GM12892 (cell line): ENCODE results near the gene FGFRL1.

Experiments
- POLR2A ChIP-seq: IDR thresholded peaks from 2 replicates; pipeline ENCODE4 v1.6.1; 2011; ENCODE audit warnings: low read depth, low read length, control low read depth
- POLR2AphosphoS5 ChIP-seq: IDR thresholded peaks from 2 replicates; pipeline ENCODE4 v1.6.1; 2011; ENCODE audit warnings: low read depth, low read length, control low read depth
- TAF1 ChIP-seq: IDR thresholded peaks from 2 replicates; pipeline ENCODE4 v1.6.1; 2011; ENCODE audit warnings: low read depth, mild to moderate bottlenecking, control low read depth, low read length, borderline replicate concordance

DNA sequence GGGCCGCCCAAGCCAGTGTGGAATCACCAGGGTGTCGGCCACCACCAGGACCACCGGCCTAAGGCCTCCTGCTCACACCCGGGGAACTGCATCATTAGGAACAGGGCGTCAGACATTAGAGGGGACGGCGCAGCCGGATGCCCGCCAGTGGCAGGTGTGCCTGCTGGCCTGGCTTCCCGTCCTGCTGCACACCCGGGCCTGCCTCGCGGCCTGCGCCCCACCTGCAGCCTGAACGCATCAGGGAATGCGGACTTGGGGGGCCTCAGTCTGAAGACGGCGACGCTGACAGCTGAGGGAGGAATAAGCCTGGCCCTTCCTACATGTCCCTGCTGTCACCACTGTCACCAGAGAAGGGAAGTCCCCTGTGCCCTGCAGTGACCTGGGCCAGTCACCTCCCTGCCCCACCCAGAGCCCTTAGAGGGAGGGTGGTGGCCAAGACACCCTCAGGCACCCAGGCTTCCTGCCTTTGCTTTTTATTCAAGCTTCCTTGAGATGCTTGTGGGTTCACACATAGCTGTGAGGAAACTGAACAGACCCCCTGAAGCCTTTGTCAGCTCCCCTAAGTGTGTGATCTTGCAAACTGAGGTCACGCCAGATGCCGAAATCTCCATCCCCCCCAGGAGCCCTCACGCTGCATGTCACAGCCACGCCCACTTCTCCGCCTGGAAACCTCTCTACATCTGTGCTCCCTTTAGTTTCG lies 41.2 kb upstream of the FGFRL1 start:
- TF ChIP-seq POLR2A (no peak), POLR2AphosphoS5 (no peak), TAF1 (no peak)
